ENCODE results near the gene REV1. TPM values are rescaled to one million over a fixed set of nuclear protein-coding genes. Genes with fewer than 3 reads are reported as not detected.
"Not testable (repeated sequence)": the region's sequence is repeated elsewhere in the genome, so short reads cannot be mapped to it uniquely, and the experiment has no call there.

Gene REV1
- total RNA-seq, 6 experiments from 2014 or later = 12.6 to 21.6 (median 13.6) TPM

DNA sequence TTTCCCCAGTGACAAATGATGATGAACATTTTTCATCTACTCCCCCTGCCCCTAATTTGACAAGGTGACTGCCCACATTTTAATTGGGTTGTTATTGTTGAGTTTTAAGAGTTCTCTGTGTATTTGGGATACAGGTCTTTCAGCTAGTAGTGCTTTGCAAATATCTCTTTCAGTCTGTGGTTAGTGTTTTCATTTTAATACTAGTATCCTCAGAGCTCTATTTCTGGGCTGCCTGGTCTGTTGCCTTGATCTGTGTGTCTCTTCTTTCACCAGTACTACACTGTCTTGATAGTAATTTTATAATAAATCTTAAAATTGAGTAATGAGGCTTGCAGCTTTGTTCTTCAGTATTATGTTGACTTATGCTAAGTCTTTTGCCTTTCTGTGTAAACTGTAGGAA is 133.0 kb downstream of the REV1 start:
- Histone ChIP-seq H3K27me3 (no peaks in the 10 kb centered on the region), H3K27ac (no peak overlapping the region), H3K36me3 (peaks cover 0 to 2% (median 0%) of the 10 kb centered on the region in 4 donors), H3K9me3 (no peaks in the 10 kb centered on the region), H3K4me3 (no peak overlapping the region), H3K4me1 (no peaks in the 10 kb centered on the region)
- intact Hi-C loops (cut with DNase I) = no loop called here
- DNase-seq (no peak), ATAC-seq (no peak)
- TF ChIP-seq, protein P1, sequence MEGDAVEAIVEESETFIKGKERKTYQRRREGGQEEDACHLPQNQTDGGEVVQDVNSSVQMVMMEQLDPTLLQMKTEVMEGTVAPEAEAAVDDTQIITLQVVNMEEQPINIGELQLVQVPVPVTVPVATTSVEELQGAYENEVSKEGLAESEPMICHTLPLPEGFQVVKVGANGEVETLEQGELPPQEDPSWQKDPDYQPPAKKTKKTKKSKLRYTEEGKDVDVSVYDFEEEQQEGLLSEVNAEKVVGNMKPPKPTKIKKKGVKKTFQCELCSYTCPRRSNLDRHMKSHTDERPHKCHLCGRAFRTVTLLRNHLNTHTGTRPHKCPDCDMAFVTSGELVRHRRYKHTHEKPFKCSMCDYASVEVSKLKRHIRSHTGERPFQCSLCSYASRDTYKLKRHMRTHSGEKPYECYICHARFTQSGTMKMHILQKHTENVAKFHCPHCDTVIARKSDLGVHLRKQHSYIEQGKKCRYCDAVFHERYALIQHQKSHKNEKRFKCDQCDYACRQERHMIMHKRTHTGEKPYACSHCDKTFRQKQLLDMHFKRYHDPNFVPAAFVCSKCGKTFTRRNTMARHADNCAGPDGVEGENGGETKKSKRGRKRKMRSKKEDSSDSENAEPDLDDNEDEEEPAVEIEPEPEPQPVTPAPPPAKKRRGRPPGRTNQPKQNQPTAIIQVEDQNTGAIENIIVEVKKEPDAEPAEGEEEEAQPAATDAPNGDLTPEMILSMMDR (IDR thresholded peaks at IDR 0.05) = no peak
- no peak for TF ChIP-seq POLR2A (IDR thresholded peaks at IDR 0.05)

DNA sequence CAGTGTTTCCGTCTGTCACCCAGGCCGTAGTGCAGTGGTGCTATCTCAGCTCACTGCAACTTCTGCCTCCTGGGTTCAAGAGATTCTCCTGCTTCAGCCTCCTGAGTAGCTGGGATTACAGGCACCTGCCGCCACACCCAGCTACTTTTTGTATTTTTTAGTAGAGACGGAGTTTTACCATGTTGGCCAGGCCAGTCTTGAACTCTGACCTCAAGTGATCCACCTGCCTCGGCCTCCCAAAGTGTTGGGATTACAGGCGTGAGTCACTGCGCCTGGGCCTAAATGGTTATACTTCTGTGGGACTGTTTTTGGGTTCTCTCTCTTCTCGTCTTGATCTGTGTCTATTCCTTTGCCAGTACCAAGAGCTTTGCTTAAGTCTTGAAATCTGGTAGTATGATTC is 135.0 kb downstream of the REV1 start:
- H3K4me1 ChIP-seq; H3K27me3 ChIP-seq; ATAC-seq; H3K4me3 ChIP-seq; H3K9me3 ChIP-seq; H3K27ac ChIP-seq; H3K36me3 ChIP-seq; intact Hi-C loops (cut with DNase I); DNase-seq: not testable (repeated sequence)
- 93% methylated on average over 8 of the region's 8 CpGs for WGBS (ENCODE audit: insufficient coverage, low coverage, low lambda C conversion rate, missing lambda C conversion rate)

DNA sequence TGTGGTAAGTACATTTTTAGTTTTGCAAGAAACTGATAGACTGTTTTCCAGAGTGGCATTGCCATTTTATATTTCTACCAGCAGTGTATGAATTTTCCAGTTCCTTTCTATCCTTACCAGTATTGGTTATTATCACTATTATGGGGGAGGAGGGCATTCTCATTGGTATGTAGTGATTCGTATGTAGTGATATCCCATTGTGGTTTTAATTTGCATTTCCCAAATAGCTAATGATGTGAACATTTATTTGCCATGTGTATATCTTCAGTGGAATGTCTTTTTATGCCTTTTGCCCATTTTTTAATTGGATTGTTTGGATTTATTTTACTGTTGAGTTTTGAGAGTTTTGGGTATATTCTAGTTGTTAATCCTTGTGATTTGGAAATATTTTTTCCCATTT is 135.7 kb downstream of the REV1 start:
- H3K4me3 ChIP-seq = no peak overlapping the region
- H3K9me3 ChIP-seq = no peaks in the 10 kb centered on the region
- no peak for DNase-seq
- H3K27ac ChIP-seq = no peak overlapping the region
- no peaks in the 10 kb centered on the region for H3K36me3 ChIP-seq
- no peaks in the 10 kb centered on the region for H3K4me1 ChIP-seq
- intact Hi-C loops (cut with DNase I) = no loop called here
- 100% methylated on average over 1 of the region's 1 CpG for WGBS (ENCODE audit: insufficient coverage, low coverage, low lambda C conversion rate, missing lambda C conversion rate)
- no peaks in the 10 kb centered on the region for H3K27me3 ChIP-seq
- ATAC-seq = no peak
- TF ChIP-seq, protein P1 (IDR thresholded peaks at IDR 0.05) = no peak
- no peak for TF ChIP-seq POLR2A (IDR thresholded peaks at IDR 0.05)

Other genes with a start within 250 kb of the REV1 start
- gene LYG2, start 234.4 kb downstream of the REV1 start, total RNA-seq = not detected
- under 1 TPM in 5 of 6 experiments, not detected in 1; 0.25 to 1.00 (median 0.64) TPM for gene LYG1, start 188.8 kb downstream of the REV1 start, total RNA-seq
- 10 to 100 TPM; 10.9 to 33.1 (median 14.1) TPM for gene TXNDC9, start 153.7 kb downstream of the REV1 start, total RNA-seq
- gene EIF5B, start 152.6 kb downstream of the REV1 start, total RNA-seq = 10 to 100 TPM; 10.2 to 18.8 (median 17.4) TPM